GM20431 (cell line): ENCODE data around the gene GP9.

Experiments
- in situ Hi-C: fragments of 300-500 bp; cut with MseI, MboI; formaldehyde crosslinking; loops from one replicate; pipeline ENCODE4 v1.15.0; 2020; ENCODE audit warnings: low sequenced_read_pairs; ENCODE audit not compliant: unreplicated experiment

GP9 gene

GRCh38 chr3:129046037-129046731, 14.4 kb upstream of the GP9 start:
- in situ Hi-C loops: no loop called here

- in situ Hi-C loops: no loop called here
Observed at GRCh38 chr3:129046732-129047552, 13.6 kb upstream of the GP9 start.

GRCh38 chr3:129047553-129047839, 13.1 kb upstream of the GP9 start:
- in situ Hi-C loops: no loop called here

GRCh38 chr3:129050556-129051295, 9.9 kb upstream of the GP9 start:
- in situ Hi-C loops: loop anchor here (10.0 kb wide), 1 partner anchor 194 kb away; the partner anchor contains the start of gene COPG1

DNA sequence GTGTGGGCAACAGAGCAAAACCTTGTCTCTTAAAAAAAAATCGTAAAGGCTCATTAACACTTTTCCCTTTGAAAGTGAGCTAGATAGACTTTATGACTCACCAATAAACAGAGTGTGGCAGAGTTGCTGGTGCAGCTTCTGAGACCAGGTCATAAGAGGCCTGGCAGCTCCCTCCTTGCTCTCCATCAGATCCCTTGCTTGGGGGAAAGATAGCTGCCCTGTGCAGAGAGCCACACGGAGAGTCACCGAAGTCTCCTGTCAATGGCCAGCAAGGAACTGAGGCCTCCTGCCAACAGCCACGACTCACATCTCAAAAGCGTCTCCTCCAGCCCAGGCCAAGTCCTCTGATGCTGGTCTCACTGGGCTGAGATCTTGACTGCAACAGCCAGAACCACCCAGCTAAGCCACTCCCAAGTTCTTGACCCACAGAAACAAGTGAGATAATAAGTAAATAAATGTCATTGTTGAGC, 8.7 kb upstream of the GP9 start:
- in situ Hi-C loops: loop anchor here (10.0 kb wide), 1 partner anchor 193 kb away; the partner anchor contains the start of gene COPG1

GRCh38 chr3:129052675-129053074, 7.9 kb upstream of the GP9 start:
- in situ Hi-C loops: loop anchor here (10.0 kb wide), 1 partner anchor 192 kb away; the partner anchor contains the start of gene COPG1

DNA sequence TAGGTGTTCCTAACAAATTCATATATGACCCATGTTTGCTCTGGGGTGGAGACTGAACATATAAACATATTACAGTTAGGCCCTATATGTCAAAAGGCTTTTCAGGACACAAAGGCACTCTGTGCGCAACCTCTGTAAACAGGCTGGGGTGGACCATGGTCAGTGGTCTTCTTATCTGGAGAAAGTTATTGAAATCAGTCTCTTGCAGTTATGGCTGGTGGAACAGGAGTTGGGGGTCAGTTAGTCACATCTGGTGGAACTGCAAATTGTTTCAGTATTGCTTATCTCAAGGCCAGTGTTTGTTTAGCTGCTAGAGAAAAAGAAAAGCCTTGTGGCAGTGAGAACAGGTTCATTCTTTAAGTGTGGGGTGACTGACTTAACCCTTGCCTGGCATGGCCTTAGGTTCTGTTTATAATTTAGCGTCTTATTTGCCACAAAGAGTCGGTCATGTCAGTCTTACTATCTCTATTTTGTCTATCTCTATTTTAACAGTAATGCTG, 5.9 kb upstream of the GP9 start:
- in situ Hi-C loops: loop anchor here (10.0 kb wide), 1 partner anchor 190 kb away; the partner anchor contains the start of gene COPG1

DNA sequence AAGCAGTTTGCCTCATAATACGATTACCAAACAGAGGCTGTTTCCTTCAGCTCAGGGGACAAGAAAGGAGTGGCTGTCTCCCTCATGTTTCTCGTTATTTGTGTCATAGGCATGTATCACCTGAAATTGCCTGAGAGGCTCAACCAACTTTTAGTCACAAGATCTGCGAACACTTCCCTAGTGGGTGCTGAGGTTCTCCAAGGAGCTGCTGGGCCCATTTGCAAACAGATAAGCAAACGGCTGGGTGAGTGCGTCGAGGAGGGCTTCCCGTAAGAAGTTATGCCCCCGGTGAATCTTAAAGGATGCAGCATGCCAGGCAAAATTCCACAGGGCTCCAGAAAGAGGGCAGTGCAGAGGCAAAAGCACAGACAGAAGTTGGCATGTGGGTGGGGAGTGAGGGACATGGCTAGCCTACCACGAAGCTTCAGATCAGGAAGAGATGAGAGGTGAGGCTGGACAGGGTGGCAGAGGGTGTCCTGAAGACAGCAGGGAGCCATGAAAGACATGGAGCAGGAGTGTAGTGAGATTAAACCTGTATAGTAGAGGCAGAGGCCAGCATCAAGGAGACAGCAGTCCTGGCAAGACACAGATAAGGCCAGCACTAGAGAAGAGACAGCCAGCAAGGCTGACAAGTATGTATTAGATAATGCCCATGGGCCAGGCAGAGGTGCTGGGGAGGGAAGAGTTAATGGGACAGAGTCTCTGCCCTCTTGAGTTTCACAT, 4.0 kb upstream of the GP9 start:
- in situ Hi-C loops: loop anchor here (10.0 kb wide), 1 partner anchor 188 kb away; the partner anchor contains the start of gene COPG1

DNA sequence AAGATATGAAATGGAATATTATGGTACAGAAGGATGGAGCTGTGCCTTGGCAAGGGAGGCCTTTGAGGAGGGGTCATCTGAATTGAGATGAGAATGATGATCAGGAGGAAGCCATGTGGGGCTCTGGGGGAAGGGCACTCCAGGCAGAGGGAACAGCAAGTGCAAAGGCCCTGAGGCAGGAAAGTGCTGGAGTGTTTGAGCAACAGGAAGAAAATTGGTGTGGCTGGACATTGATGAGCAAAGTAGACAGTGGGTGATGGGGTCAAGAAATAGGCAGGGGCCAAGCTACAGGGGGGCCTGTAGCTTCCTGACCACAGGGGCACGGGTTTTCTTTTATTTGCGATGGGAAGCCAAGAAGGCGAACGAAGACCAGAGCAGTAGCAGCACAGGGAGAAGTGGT, 3.3 kb upstream of the GP9 start:
- in situ Hi-C loops: loop anchor here (10.0 kb wide), 1 partner anchor 188 kb away; the partner anchor contains the start of gene COPG1

DNA sequence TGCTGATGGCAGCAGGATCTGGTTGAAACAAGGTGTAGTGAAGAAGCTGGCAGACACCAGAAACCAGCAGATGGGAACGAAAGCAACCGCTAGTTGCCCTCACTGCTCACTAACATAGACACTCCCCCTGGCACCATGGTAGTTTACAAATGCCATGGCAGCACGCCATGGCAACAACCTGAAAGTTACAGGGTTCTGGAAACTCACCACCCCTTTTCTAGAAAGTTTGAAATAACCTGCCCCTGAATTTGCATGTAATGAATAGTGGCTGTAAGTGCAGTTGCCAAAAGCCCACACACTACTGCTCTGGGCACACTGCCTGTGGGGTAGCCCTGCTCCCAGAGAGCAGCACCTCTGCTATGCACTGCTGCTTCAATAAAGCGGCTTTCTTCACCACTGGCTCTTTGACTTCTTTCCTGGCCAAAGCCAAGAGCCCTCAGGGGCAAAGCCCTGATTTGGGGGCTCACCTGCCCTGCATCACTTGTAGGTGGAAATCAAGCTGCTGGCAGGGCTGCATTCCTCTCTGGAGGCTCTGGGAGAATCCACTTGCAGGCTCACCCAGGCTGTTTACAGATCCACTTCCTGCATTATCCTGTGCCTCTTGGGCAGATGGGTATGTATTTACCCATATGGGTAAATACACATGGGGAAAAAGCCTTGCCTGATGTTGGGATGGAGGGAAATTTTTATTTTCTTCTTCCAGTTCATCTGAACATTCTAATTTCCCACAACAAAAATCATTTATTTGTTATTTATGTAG, 2.0 kb upstream of the GP9 start:
- in situ Hi-C loops: loop anchor here (10.0 kb wide), 1 partner anchor 186 kb away; the partner anchor contains the start of gene COPG1

GRCh38 chr3:129059311-129059958, 1.1 kb upstream of the GP9 start:
- in situ Hi-C loops: loop anchor here (10.0 kb wide), 1 partner anchor 185 kb away; the partner anchor contains the start of gene COPG1

- in situ Hi-C loops: no loop called here
Observed at GRCh38 chr3:129061023-129061887, 676 bp downstream of the GP9 start.

DNA sequence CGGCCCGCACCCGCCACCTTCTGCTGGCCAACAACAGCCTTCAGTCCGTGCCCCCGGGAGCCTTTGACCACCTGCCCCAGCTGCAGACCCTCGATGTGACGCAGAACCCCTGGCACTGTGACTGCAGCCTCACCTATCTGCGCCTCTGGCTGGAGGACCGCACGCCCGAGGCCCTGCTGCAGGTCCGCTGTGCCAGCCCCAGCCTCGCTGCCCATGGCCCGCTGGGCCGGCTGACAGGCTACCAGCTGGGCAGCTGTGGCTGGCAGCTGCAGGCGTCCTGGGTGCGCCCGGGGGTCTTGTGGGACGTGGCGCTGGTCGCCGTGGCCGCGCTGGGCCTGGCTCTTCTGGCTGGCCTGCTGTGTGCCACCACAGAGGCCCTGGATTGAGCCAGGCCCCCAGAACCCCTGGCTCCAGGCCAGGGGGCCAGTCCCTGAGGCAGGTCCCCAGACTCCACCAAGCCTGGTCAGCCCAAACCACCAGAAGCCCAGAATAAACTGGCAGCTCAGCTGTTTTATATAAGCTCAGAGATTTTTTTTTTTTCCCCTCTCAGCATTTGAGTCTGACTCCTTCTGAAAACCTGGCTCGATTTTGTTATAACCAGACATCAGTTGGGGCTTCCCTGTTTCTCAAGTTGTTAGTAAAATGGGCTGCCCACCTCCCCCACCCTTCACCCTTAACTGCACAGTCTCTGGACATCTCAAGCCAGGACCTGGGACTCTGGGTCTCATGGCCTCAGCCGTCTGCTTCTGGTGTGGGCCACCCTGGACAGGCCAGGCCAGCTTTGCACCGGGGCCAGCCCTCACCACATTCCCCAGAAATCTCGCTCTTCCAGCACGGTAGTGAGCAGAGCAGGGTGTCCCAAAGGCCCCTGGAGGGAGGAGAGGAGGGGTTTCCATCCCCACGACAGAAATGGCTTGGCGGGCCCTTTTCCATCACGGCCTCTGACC, 1.6 kb downstream of the GP9 start:
- in situ Hi-C loops: no loop called here

- in situ Hi-C loops: no loop called here
Observed at GRCh38 chr3:129063091-129063640, 2.6 kb downstream of the GP9 start.

DNA sequence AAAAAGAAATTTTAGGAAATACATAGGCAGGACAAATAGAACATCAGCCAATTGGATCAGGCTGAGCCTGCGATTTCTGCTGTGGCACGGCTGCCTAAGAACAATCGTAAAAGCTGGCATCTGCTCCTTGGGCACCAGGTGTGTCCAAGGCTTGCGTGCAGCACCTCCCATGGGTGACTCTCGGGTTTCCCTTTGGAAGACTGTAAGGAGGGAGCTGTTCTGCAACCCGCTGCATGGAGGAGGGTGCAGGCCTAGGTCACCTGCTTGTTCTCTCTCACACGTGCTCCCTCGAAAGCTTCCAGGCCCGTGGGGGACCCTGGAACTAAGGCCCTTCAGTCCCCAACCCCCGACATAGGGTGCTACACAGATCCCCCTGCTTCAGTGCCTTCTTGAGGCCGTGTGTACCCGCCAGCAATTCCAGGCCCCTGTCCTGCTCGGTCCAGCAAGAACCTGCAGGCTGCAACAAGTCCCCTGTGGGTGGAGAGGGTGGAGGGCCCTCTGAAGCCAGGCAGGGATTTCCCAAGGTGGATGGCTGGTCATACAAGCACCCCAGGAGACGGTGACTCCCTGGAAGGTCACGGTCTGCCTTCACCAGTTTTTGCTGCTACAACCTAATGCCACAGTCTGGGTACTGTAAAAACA, 3.4 kb downstream of the GP9 start:
- in situ Hi-C loops: no loop called here
